HL-60 (cell line): Measurements from ENCODE around the gene TSPAN18.

Source experiments
- DNase-seq, 2 experiments: peaks; one replicate each; pipeline ENCODE4 v3.0.0-alpha.2; 2010 to 2020; ENCODE audit warnings: low read depth in 1 of 2, low spot score in 1 of 2
- H3K27ac ChIP-seq: fragments of 250-450 bp; sonication (Bioruptor Pico); replicated peaks from 2 replicates; pipeline ENCODE4 v1.5.1; 2020; ENCODE audit warnings: mild to moderate bottlenecking, moderate library complexity
- H3K27me3 ChIP-seq: fragments of 250-450 bp; sonication (Bioruptor Pico); 2 replicates; pipeline ENCODE4 v1.5.1; 2021; ENCODE audit warnings: mild to moderate bottlenecking, moderate library complexity; ENCODE audit not compliant: insufficient read depth, poor library complexity, severe bottlenecking
- H3K4me3 ChIP-seq: replicated peaks from 2 replicates; pipeline ENCODE4 v1.5.1; 2011; ENCODE audit warnings: mild to moderate bottlenecking, control low read depth, low read length; ENCODE audit not compliant: insufficient read depth
- CTCF ChIP-seq: IDR thresholded peaks from one replicate; pipeline ENCODE4 v1.5.1; 2011; ENCODE audit warnings: low read length, control low read depth, inconsistent platforms; ENCODE audit not compliant: insufficient read depth
- GABPA ChIP-seq: IDR thresholded peaks from 2 replicates; pipeline ENCODE4 v1.6.1; 2012; ENCODE audit warnings: low read depth
- POLR2AphosphoS5 ChIP-seq: IDR thresholded peaks from 2 replicates; pipeline ENCODE4 v1.6.1; 2012; ENCODE audit warnings: low read depth
- REST ChIP-seq: IDR thresholded peaks from 2 replicates; pipeline ENCODE4 v1.6.1; 2012; ENCODE audit warnings: low read depth; ENCODE audit not compliant: insufficient replicate concordance
- SPI1 ChIP-seq: IDR thresholded peaks from 2 replicates; pipeline ENCODE4 v1.6.1; 2012; ENCODE audit warnings: low read depth, mild to moderate bottlenecking, borderline replicate concordance

TSPAN18 gene

GRCh38 chr11:44901786-44902185 is 175.0 kb downstream of the TSPAN18 start:
- DNase-seq, result no peak
- H3K27me3 ChIP-seq, result no peaks in the 10 kb centered on the region
- TF ChIP-seq SPI1 (no peak), CTCF (no peak), POLR2AphosphoS5 (no peak), GABPA (no peak), REST (no peak)
- H3K4me3 ChIP-seq, result no peak overlapping the region
- no peak overlapping the region for H3K27ac ChIP-seq

- no peaks in the 10 kb centered on the region for H3K27me3 ChIP-seq
- no peak for DNase-seq
- H3K27ac ChIP-seq, result no peak overlapping the region
- TF ChIP-seq REST (no peak), CTCF (no peak), SPI1 (no peak), POLR2AphosphoS5 (no peak), GABPA (no peak)
- H3K4me3 ChIP-seq, result no peak overlapping the region
These were observed 176.3 kb downstream of the TSPAN18 start for GRCh38 chr11:44903035-44903434.

GRCh38 chr11:44903518-44903917 is 176.8 kb downstream of the TSPAN18 start:
- Histone ChIP-seq H3K4me3 (no peak overlapping the region), H3K27ac (no peak overlapping the region), H3K27me3 (no peaks in the 10 kb centered on the region)
- DNase-seq, result no peak
- TF ChIP-seq REST, result no peak
- TF ChIP-seq CTCF, result no peak
- no peak for TF ChIP-seq SPI1
- no peak for TF ChIP-seq POLR2AphosphoS5
- TF ChIP-seq GABPA, result no peak
